ENCODE data around the gene DHX57. TPM values are rescaled to one million over a fixed set of nuclear protein-coding genes. Genes with fewer than 3 reads are reported as not detected.
A peak's percentile ranks its signal among the peaks of the same experiment; 100 is the strongest.

The DHX57 gene
- total RNA-seq, 2 donors from 2014 or later: 18.5 to 19.0 TPM

DNA sequence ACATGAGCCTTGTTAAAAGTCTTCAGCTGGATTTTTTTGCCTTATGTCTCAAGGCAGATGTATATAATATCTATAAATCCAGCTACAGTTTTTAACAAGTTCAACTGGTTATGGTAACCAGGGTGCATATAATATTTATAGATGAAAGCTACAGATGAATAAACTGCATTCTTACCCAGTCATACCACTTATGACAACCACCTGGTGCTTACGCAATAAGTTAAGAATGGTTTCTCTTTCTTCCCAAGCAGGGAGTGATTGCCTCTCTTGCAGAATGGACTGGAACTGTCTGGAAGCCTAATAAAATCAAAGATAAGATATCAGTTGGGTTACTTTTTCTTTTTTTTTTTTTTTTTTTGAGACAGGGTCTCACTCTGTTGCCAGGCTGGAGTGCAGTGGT is 19.6 kb downstream of the DHX57 start:
- 100% methylated on average over 1 of the region's 1 CpG for WGBS
- Histone ChIP-seq H3K36me3 (no peaks in the 10 kb centered on the region), H3K4me1 (replicated peaks) (no peaks in the 10 kb centered on the region), H3K27me3 (replicated peaks; ENCODE audit: insufficient read depth) (no peaks in the 10 kb centered on the region), H3K27ac (no peak overlapping the region), H3K9me3 (no peaks in the 10 kb centered on the region), H3K4me3 (no peak overlapping the region)
- no peak for DNase-seq (ENCODE audit: low spot score)
- TF ChIP-seq, protein P1, sequence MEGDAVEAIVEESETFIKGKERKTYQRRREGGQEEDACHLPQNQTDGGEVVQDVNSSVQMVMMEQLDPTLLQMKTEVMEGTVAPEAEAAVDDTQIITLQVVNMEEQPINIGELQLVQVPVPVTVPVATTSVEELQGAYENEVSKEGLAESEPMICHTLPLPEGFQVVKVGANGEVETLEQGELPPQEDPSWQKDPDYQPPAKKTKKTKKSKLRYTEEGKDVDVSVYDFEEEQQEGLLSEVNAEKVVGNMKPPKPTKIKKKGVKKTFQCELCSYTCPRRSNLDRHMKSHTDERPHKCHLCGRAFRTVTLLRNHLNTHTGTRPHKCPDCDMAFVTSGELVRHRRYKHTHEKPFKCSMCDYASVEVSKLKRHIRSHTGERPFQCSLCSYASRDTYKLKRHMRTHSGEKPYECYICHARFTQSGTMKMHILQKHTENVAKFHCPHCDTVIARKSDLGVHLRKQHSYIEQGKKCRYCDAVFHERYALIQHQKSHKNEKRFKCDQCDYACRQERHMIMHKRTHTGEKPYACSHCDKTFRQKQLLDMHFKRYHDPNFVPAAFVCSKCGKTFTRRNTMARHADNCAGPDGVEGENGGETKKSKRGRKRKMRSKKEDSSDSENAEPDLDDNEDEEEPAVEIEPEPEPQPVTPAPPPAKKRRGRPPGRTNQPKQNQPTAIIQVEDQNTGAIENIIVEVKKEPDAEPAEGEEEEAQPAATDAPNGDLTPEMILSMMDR (IDR thresholded peaks at IDR 0.05): no peak
- intact Hi-C loops (cut with DNase I): no loop called here

DNA sequence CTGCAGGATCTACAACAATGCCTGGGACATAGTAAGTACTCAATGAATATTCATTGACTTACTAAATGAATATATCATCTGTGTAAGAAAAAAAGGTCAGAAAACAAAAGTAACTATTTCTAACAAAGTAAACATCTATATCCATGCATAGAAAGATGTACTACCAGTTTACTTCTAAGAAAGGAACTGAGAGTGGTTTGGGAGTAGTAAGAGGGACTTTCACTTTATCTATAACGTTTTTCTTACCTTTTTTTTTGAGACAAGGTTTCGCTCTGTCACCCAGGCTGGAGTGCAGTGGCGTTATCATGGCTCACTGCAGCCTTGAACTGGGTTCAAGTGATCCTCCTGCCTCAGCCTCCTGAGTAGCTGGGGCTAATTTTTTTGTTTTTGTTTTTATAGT is 25.7 kb downstream of the DHX57 start:
- no peak for DNase-seq (ENCODE audit: low spot score)
- no peaks in the 10 kb centered on the region for H3K4me1 ChIP-seq (replicated peaks)
- TF ChIP-seq POLR2A (IDR thresholded peaks at IDR 0.05): no peak
- no peak for TF ChIP-seq POLR2AphosphoS5 (IDR thresholded peaks at IDR 0.05)
- TF ChIP-seq, protein P1 (IDR thresholded peaks at IDR 0.05): no peak
- no peaks in the 10 kb centered on the region for H3K27me3 ChIP-seq (replicated peaks; ENCODE audit: insufficient read depth)
- no peak overlapping the region for H3K4me3 ChIP-seq
- no peak overlapping the region for H3K27ac ChIP-seq
- 91% methylated on average over 3 of the region's 3 CpGs for WGBS
- no peaks in the 10 kb centered on the region for H3K9me3 ChIP-seq
- H3K36me3 ChIP-seq: no peaks in the 10 kb centered on the region
- intact Hi-C loops (cut with DNase I): no loop called here

DNA sequence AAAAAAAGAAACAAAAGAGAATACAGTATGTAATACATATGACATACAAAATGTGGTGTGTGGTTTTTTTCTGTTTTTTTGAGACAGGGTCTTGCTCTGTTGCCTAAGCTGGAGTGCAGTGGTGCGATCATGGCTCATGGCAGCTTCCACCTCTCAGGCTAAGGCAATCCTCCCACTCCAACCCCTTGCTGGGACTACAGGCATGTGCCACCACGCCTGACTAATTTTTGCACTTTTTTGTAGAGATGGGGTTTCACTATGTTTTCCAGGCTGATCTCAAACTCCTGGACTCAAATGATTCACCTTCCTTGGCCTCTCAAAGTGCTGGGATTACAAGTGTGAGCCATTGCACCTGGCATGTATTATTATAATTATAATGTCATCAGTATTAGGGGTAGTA is 38.9 kb downstream of the DHX57 start:
- WGBS: 87% methylated on average over 2 of the region's 2 CpGs
- H3K4me1 ChIP-seq (replicated peaks): no peaks in the 10 kb centered on the region
- no peaks in the 10 kb centered on the region for H3K27me3 ChIP-seq (replicated peaks; ENCODE audit: insufficient read depth)
- H3K4me3 ChIP-seq: no peak overlapping the region
- no peak overlapping the region for H3K27ac ChIP-seq
- DNase-seq (ENCODE audit: low spot score): no peak
- no peaks in the 10 kb centered on the region for H3K9me3 ChIP-seq
- TF ChIP-seq POLR2A (IDR thresholded peaks at IDR 0.05): no peak
- no peak for TF ChIP-seq POLR2AphosphoS5 (IDR thresholded peaks at IDR 0.05)
- TF ChIP-seq, protein P1 (IDR thresholded peaks at IDR 0.05): no peak
- no peaks in the 10 kb centered on the region for H3K36me3 ChIP-seq
- intact Hi-C loops (cut with DNase I): no loop called here

DNA sequence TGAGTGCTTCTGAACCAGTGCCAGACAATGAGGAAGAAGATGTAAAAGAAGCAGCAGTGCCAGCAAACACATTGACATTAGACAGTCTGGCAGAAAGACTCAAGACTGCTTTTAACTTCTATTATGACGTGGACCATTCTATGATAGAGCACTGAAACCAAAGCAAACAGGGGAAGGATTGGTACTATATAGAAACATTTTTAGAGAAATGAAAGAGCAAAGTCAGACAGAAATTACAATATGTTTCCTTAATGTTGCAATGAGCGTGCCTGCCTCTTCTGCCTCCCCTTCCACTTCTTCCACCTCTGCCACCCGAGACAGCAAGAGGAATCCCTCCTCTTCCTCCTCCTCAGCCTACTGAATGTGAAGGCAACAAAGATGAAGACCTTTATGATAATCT is 39.7 kb downstream of the DHX57 start:
- no peak overlapping the region for H3K4me3 ChIP-seq
- WGBS: 90% methylated on average over 3 of the region's 3 CpGs
- no peaks in the 10 kb centered on the region for H3K27me3 ChIP-seq (replicated peaks; ENCODE audit: insufficient read depth)
- H3K4me1 ChIP-seq (replicated peaks): no peaks in the 10 kb centered on the region
- intact Hi-C loops (cut with DNase I): no loop called here
- TF ChIP-seq POLR2A (IDR thresholded peaks at IDR 0.05) (no peak), POLR2AphosphoS5 (IDR thresholded peaks at IDR 0.05) (no peak)
- TF ChIP-seq, protein P1 (IDR thresholded peaks at IDR 0.05): no peak
- DNase-seq (ENCODE audit: low spot score): no peak
- no peaks in the 10 kb centered on the region for H3K9me3 ChIP-seq
- no peaks in the 10 kb centered on the region for H3K36me3 ChIP-seq
- no peak overlapping the region for H3K27ac ChIP-seq

DNA sequence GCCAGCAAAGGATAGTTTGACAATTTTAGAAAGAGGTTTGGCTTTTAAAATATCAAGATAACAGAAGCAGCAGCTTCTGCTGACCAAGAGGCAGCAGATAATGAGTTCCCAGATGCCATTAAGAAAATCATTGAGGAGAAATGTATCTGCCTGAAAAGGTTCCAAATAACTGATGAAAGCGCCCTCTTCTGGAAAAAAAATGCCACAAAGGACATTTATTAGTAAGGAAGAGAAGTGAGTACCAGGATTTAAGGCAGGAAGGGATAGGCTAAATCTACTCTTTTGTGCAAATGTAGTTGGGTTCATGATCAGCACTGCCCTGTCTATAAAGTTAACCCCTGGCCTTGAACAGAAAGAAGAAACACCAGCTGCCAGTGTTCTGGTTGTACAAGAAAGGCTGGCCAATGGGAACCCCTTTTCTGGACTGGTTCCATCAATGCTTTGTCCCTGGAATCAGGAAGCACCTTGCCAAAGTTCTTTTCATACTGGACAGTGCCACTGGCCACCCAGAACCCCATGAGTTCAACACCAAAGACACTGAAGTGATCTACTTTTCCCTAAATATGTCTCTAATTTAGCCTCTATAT is 40.6 kb downstream of the DHX57 start:
- H3K27ac ChIP-seq: no peak overlapping the region
- 47% methylated on average over 1 of the region's 1 CpG for WGBS

More for the DNA sequence above, 40.6 kb downstream of the DHX57 start:
- Histone ChIP-seq H3K9me3 (no peaks in the 10 kb centered on the region), H3K36me3 (no peaks in the 10 kb centered on the region), H3K27me3 (replicated peaks; ENCODE audit: insufficient read depth) (no peaks in the 10 kb centered on the region), H3K4me3 (no peak overlapping the region), H3K4me1 (replicated peaks) (no peaks in the 10 kb centered on the region)
- DNase-seq (ENCODE audit: low spot score): no peak
- TF ChIP-seq POLR2AphosphoS5 (IDR thresholded peaks at IDR 0.05): no peak
- TF ChIP-seq, protein P1 (IDR thresholded peaks at IDR 0.05): peak in 1 of 4 experiments; percentile 24
- intact Hi-C loops (cut with DNase I): no loop called here

Measured in prostate gland (tissue), 2 donors.